Measurements from ENCODE around the gene LUC7L.
"Not testable (repeated sequence)": the region's sequence is repeated elsewhere in the genome, so short reads cannot be mapped to it uniquely, and the experiment has no call there.

LUC7L gene

DNA sequence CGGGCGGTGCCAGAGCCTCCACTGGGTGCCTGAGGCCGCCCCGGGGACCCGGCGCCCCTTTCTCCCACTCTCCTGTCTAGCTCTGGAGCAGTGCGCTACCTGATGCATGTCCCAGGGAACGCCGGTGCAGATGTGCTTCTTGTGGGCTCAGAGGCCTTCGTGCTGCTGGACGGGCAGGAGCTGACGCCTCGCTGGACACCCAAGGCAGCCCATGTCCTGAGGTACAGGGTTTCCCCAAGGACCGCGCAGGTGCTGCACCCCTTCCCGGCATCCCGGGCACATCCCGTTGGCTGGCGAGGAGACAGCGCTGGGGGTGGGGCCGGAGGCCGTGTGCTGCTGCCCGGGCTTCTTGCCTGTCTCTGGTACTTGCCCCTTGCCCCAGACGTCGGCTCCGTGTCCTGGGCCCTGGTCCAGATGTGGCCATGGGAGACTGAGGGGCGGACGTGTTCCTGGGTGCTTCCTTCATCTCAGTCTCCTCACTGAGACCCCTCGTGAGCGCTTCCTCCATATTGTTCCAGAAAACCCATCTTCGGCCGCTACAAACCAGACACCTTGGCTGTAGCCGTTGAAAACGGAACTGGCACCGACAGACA lies 34.0 kb upstream of the LUC7L start:
- no peak for DNase-seq

GRCh38 chr16:262121-262745 lies 33.0 kb upstream of the LUC7L start:
- no peak for DNase-seq

GRCh38 chr16:261031-261691 lies 31.9 kb upstream of the LUC7L start:
- DNase-seq, result no peak

DNA sequence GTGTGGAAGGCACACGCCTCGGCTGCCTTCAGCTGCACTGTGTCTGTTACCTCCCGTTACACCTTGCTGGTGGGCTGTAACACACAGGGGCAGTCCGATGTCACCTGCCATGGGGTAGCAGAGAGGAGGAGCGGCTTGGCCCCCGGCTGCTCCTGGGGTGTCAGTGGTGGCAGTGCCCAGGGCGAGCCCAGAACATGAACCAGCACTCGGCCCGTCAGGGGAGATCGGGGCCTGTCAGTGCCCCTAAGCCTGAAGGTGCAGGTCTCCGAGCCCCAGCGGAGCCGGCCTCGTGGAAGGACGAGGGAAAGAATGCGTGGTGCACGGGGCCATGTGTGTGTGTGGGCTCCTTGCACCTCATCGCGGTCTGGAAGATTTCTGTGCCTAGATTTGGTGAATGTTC lies 31.1 kb upstream of the LUC7L start:
- DNase-seq, result no peak

DNA sequence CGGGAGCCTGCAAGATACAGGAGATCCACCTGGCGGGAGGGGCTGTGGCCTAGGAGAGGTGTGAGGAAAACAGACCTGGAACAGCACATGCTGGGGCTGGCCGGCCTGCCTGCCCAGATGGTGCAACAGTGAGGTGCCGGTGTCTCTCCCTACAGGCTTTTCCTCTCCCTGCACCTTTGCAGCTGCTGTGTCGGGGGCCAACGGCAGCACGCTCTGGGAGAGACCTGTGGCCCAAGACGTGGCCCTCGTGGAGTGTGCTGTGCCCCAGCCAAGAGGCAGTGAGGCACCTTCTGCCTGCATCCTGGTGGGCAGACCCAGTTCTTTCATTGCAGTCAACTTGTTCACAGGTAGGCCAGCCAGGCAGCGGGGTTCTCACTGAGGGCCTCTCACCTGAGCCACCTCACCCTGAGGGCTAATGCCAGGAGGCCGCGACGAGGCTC lies 30.6 kb upstream of the LUC7L start:
- DNase-seq, result no peak

DNA sequence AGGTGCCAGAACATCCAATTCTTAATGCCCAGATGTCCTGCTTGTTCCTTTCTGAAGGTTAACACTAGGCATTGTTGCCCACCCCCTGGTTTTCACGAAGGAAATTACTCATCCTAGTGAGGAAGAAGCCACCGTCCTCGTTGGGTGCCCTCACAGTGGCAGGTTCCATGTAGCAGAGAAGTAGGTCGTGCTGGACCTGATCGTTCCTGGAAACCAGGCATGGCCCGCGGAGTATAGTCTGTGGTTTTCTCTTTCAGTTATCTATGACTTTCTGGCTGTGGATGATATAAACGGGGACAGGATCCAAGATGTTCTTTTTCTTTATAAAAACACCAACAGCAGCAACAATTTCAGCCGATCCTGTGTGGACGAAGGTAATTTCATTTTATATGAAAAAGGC lies 30.0 kb upstream of the LUC7L start:
- no peak for DNase-seq

DNA sequence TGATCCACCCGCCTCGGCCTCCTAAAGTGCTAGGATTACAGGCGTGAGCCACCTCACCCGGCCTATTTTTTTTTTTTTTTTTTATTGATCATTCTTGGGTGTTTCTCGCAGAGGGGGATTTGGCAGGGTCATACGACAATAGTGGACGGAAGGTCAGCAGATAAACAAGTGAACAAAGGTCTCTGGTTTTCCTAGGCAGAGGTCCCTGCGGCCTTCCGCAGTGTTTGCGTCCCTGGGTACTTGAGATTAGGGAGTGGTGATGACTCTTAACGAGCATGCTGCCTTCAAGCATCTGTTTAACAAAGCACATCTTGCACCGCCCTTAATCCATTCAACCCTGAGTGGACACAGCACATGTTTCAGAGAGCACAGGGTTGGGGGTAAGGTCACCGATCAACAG lies 28.8 kb upstream of the LUC7L start:
- not testable (repeated sequence) for DNase-seq

DNA sequence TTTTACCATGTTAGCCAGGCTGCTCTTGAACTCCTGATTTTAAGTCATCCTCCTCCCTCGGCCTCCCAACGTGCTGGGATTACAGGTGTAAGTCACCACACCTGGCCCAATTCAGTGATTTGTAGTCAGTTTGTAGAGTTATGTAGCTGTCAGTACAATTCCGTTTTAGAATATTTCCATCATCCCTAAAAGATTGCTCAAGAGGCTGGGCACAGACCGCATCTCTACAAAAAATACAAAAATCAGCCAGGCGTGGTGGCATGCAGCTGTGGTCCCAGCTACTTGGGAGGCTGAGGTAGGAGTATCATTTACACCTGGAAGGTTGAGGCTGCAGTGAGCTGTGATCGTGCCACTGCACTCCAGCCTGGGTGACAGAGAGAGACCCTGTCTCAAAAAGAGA lies 25.9 kb upstream of the LUC7L start:
- no peak for DNase-seq

GRCh38 chr16:254461-254860 lies 25.2 kb upstream of the LUC7L start:
- no peak for DNase-seq

DNA sequence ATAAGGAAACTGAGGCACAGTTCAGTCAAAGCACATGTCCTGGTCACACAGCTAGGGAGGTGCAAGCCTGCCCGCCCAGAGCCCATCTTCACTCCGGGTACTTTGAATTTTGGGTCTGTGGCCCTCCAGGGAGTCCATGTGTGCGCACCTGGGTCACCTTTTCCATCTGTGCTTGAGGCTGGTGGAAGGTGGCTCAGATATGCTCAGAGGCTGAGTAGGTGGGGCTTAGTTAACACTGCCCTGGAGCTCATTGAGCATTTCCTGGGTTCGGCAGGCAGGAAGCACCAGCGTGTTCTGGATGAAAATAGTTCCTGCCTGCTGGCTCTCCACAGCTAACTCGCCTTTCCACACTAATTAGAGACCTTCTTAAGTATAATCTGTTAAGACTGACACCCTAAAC lies 24.6 kb upstream of the LUC7L start:
- DNase-seq, result no peak

GRCh38 chr16:252366-253337 lies 23.4 kb upstream of the LUC7L start:
- no peak for DNase-seq

DNA sequence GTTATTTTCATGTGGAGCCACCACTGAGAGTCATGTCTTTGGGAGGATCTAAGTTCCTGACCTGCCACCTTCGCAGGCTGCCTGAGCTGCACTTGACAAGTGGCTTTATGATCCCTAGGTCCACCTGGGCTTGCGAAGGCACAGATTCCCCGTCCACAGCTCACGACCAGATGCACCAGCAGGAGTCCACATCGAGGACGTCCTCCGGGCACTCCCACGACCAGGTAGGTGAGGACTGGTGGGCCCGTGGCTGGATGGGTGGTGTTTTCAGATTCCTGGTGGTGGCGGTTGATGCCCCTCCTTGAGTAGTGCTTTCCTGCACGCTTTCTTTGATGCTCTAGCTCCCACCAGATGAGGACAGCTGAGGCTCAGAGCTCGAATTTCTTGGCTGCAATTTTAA lies 20.2 kb upstream of the LUC7L start:
- no peak for DNase-seq

GRCh38 chr16:247027-247426 lies 17.8 kb upstream of the LUC7L start:
- DNase-seq, result no peak

DNA sequence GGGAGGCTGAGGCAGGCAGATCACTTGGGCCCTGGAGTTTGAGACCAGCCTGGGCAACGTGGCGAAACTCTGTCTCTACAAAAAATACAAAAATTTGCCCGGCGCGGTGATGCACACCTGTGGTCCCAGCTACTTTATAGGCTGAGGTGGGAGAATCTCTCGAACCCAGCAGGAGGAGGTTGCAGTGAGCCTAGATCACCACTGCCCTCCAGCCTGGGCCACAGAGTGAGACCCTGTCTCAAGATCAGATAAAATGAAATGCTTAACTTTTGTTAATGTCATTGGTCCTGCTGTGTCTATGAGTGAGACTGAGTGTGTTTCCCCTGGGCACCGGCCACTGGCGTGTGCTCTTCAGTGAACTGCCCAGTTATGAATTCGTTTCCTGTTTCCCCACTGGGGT lies 15.9 kb upstream of the LUC7L start:
- DNase-seq, result no peak

- no peak for DNase-seq
These were observed 14.1 kb upstream of the LUC7L start for GRCh38 chr16:243348-243747.

DNA sequence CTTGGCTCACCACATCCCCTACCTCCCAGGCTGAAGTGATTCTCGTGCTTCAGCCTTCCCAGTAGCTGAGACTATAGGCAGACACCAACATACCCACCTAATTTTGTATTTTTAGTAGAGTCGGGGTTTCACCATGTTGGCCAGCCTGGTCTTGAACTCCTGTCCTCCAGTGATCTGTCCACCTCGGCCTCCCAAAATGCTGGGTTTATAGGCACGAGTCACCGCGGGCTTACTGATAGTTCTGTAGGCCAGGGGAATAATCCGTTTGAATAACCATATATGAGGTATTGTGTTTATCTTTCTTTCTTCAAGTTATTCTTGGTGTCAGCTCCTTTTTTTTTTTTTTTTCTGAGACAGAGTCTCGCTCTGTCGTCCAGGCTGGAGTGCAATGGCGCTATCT lies 13.0 kb upstream of the LUC7L start:
- DNase-seq, result no peak

- DNase-seq, result no peak
These were observed 11.3 kb upstream of the LUC7L start for GRCh38 chr16:240559-240958.

DNA sequence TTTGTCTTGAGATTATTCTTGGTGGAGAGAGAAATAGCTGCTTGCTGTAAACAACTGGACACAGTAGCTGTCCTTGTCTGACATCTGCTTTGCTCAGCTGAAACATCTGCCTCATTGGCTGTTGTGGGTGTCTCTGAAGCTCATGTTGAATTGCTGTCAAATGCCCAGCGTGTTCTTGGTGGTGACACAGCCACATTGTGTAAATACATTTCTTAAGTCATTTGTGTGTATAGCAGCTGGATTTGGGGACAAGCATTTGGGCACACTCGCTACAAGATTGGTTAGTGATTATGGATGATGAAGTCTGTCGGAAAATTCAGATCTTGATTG lies 10.7 kb upstream of the LUC7L start:
- DNase-seq, result no peak

GRCh38 chr16:234468-235305 lies 5.4 kb upstream of the LUC7L start, which contains the start of gene FAM234A:
TSS of gene FAM234A (plus strand) at chr16:234821. CDS start at chr16:254414, 19,593 bp downstream.
- peak; percentile 93 for DNase-seq

- DNase-seq, result no peak
These were observed 1.7 kb upstream of the LUC7L start for GRCh38 chr16:230949-231348.

DNA sequence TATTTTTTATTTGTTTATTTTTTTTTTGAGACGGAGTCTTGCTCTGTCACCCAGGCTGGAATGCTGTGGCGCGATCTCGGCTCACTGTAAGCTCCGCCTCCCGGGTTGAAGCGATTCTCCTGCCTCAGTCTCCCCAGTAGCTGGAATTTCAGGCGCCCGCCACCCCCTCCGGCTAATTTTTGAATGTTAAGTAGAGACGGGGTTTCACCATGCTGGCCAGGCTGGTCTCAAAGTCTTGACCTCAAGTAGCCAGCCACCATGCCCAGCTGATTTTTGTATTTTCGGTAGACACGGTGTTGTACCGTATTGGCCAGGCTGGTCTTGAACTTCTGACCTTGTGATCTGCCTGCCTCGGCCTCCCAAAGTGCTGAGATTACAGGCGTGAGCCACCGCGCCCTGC lies 1.1 kb upstream of the LUC7L start:
- not testable (repeated sequence) for DNase-seq

- DNase-seq, result no peak
These were observed 557 bp upstream of the LUC7L start for GRCh38 chr16:229731-230281.
